ENCODE measurements around the gene ATP1A1. TPM values are rescaled to one million over a fixed set of nuclear protein-coding genes. Genes with fewer than 3 reads are reported as not detected.

Gene ATP1A1
- total and polyA plus RNA-seq, 2 experiments from 2014 or later, result 117 to 202 TPM

GRCh38 chr1:116453906-116454305, 80.9 kb downstream of the ATP1A1 start (continued):
- TF ChIP-seq, protein P1, sequence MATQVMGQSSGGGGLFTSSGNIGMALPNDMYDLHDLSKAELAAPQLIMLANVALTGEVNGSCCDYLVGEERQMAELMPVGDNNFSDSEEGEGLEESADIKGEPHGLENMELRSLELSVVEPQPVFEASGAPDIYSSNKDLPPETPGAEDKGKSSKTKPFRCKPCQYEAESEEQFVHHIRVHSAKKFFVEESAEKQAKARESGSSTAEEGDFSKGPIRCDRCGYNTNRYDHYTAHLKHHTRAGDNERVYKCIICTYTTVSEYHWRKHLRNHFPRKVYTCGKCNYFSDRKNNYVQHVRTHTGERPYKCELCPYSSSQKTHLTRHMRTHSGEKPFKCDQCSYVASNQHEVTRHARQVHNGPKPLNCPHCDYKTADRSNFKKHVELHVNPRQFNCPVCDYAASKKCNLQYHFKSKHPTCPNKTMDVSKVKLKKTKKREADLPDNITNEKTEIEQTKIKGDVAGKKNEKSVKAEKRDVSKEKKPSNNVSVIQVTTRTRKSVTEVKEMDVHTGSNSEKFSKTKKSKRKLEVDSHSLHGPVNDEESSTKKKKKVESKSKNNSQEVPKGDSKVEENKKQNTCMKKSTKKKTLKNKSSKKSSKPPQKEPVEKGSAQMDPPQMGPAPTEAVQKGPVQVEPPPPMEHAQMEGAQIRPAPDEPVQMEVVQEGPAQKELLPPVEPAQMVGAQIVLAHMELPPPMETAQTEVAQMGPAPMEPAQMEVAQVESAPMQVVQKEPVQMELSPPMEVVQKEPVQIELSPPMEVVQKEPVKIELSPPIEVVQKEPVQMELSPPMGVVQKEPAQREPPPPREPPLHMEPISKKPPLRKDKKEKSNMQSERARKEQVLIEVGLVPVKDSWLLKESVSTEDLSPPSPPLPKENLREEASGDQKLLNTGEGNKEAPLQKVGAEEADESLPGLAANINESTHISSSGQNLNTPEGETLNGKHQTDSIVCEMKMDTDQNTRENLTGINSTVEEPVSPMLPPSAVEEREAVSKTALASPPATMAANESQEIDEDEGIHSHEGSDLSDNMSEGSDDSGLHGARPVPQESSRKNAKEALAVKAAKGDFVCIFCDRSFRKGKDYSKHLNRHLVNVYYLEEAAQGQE (IDR thresholded peaks at IDR 0.05; ENCODE audit: unreplicated experiment), result no peak
- TF ChIP-seq, protein P2, sequence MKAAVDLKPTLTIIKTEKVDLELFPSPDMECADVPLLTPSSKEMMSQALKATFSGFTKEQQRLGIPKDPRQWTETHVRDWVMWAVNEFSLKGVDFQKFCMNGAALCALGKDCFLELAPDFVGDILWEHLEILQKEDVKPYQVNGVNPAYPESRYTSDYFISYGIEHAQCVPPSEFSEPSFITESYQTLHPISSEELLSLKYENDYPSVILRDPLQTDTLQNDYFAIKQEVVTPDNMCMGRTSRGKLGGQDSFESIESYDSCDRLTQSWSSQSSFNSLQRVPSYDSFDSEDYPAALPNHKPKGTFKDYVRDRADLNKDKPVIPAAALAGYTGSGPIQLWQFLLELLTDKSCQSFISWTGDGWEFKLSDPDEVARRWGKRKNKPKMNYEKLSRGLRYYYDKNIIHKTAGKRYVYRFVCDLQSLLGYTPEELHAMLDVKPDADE (IDR thresholded peaks at IDR 0.05), result no peak
- TF ChIP-seq POLR2AphosphoS5 (IDR thresholded peaks at IDR 0.05; ENCODE audit: low read depth) (no peak), NANOG (IDR thresholded peaks at IDR 0.05; ENCODE audit: borderline replicate concordance) (no peak)

Small RNA genes within 50 kb of the gene (small RNA-seq; reads per million reads assigned to genes)
- not detected for gene RF00019 (ENCODE audit: low replicate concordance)
- not detected for gene RNU6-817P (ENCODE audit: low replicate concordance)

Other genes starting within 250 kb of the ATP1A1 start
- gene CD58, start 197.8 kb downstream of the ATP1A1 start, total RNA-seq (2014; rRNA removed; shearing (Covaris generic)), result 9.2 and 10.3 TPM in 2 replicates
- 11.6 and 12.5 TPM in 2 replicates for gene CD58, start 197.8 kb downstream of the ATP1A1 start, polyA plus RNA-seq (2016; fragmentation: Nextera tagmentation; extraction: Ambion mirVana)